Activated CD4-positive, alpha-beta T cell treated with anti-CD3 and anti-CD28 coated beads, Interleukin-2, Interleukin-4, amounts not matched to agents 100 ng/mL and 50 ng/mL, durations not matched to agents 16 hours and 8 hours (primary cell): ENCODE measurements around the gene FYN.
A peak's percentile ranks its signal among the peaks of the same experiment; 100 is the strongest.
"Not testable (repeated sequence)": the region's sequence is repeated elsewhere in the genome, so short reads cannot be mapped to it uniquely, and the experiment has no call there.

ENCODE experiments used
- DNase-seq: peaks from one replicate; pipeline ENCODE4 v3.0.0-alpha.2; 2020; ENCODE audit warnings: low spot score

Gene FYN

GRCh38 chr6:111660531-111660930 lies 212.7 kb downstream of the FYN start:
- DNase-seq: no peak

DNA sequence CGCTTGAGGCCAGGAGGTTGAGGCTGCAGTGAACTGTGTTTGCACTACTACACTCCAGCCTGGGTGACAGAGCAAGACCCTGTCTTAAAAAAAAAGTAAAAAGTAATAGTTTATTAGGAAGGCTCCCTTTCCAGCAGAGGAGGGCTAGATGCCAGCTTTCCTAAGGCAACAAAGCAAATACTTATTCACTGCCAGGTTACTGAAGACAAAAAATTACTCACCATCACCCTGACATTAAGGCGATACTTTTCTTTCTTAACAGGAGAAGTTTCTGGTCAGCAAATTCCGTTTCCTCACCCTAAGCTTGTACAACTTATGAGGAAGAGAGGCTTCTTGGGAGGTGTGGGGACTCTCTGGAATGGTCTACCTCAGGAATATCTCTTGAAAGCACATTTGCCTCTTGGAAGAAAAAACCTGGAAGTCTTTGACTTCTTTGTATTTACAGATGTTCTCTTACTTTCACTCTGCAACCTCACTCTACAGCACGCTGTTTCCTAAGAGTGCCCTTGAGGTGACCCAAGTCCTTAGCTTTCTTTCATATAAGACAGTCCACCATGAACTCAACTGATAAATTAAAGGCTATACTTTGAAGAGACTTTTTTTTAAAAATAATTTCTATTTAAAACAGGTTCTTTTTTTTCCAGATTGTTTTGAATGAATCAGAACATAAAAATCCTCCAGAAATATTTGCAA lies 214.6 kb downstream of the FYN start:
- DNase-seq: no peak

- no peak for DNase-seq
Observed at GRCh38 chr6:111657146-111657545, 216.1 kb downstream of the FYN start.

- no peak for DNase-seq
Observed at GRCh38 chr6:111653979-111654378, 219.3 kb downstream of the FYN start.

- DNase-seq: no peak
Observed at GRCh38 chr6:111653434-111653833, 219.8 kb downstream of the FYN start.

GRCh38 chr6:111652156-111652555 lies 221.1 kb downstream of the FYN start:
- DNase-seq: no peak

DNA sequence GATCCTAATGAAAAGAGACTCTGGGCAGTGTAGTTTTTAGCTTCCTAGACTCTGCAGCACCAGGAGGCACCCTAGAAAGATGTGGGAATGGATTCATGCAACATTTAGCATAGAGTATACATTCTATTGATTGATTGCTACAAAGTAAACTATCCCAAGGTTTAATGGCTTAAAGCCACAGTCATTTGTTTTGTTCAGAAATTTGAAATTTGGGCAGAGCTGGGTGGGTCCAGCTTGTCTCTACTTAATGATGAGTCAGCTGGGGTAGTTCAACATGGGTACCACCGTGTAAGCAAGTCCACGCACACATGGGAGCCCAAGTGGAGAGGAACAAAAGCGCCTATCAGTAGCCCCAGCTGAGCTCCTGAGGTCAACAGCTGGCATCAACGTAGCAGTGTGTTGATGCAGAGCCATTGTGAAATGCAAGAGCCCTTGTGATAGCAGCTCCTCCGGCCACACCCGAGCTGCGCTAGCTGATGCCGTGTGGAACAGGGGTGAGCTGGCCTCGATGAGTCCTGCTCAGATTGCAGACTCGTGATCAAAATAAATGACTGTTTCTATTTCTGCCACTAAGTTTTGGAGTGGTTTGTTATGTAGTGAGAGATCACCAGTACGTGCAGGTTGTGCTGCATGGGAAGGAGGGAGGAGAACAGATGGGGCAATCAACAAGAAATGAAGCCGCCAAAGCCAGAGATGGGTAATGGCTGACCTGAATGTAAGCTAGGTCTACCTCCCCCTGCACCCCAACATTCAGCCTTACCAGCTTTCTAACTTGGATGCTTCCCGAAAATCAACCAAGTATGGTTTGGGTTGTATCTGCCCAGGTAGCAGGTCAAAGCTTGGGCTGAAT lies 221.8 kb downstream of the FYN start:
- DNase-seq: no peak

- DNase-seq: no peak
Observed at GRCh38 chr6:111650049-111650448, 223.2 kb downstream of the FYN start.

GRCh38 chr6:111648100-111648499 lies 225.2 kb downstream of the FYN start:
- no peak for DNase-seq

GRCh38 chr6:111646942-111647341 lies 226.3 kb downstream of the FYN start:
- DNase-seq: no peak

DNA sequence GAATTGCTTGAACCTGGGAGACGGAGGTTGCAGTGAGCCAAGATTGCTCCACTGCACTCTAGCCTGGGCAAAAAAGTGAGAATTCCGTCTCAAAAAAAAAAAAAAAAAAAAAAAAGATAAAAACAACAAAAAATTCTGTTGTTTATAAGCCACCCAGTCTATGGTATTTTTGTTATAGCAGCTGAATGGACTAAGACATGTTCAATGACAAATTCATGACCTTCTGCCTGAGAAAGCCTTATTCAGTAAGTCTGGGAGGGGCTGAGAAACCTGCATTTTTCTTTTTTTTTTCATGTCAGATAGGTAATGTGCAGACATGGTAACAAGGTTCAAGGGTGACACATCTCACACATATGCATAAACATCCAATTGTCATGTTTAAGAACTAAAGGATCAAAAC lies 227.2 kb downstream of the FYN start:
- DNase-seq: no peak

- DNase-seq: no peak
Observed at GRCh38 chr6:111644893-111645430, 228.3 kb downstream of the FYN start.

DNA sequence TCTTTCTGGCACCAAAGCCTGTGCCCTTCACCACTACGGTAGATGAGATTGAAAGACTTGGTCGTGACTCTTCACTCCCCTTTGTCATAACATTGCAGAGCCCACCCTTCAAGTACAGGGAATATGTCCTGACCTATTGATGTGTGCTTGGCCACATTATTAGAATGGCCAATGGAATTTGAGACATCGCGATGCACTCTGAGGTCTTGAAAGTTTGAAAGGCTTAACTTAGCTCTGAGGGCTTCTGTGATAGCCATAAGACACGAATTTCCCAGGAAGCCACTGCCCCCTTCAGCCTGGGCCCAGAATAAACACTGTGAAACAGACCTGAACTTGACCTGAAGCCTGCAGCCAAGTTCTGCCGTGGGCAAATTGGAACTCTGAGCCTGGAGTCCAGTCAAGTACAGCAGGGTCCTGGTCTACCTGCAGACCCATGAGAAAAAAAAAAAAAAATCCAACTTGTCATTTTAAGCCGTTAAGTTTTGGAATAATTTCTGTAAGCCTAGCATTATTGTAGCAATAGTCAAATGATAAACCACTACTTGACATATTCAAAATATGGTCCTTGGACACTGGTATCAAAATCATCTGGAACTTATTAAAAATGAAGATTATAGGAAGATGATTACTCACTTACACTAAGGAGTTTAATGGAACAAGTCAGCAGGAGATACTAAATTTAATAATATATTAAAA lies 230.6 kb downstream of the FYN start:
- DNase-seq: peak; percentile 40

GRCh38 chr6:111639266-111639665 lies 234.0 kb downstream of the FYN start:
- DNase-seq: no peak

DNA sequence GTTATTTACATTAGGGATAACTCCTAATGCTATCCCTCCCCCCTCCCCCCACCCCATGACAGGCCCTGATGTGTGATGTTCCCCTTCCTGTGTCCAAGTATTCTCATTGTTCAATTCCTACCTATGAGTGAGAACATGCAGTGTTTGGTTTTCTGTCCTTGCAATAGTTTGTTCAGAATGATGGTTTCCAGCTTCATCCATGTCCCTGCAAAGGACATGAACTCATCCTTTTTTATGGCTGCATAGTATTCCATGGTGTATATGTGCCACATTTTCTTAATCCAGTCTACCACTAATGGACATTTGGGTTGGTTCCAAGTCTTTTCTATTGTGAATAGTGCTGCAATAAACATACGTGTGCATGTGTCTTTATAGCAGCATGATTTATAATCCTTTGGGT lies 238.3 kb downstream of the FYN start:
- DNase-seq: not testable (repeated sequence)

DNA sequence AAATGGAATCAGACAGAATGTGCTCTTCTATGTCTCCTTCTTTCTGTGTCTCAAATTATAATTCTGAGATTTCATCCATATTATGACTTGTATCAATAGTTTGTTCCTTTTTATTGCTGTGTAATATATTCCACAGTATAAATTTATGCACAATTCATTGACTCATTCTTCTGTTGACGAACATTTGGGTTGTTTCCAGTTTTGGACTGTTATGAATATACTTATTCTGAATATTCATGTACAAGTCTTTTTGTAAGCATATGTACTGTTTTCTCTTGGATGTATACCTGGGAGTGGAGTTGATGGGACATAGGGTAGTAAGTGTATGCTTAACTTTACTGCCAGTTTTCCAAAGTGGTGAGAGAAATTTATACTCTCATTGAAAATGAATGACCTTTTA lies 239.4 kb downstream of the FYN start:
- no peak for DNase-seq

DNA sequence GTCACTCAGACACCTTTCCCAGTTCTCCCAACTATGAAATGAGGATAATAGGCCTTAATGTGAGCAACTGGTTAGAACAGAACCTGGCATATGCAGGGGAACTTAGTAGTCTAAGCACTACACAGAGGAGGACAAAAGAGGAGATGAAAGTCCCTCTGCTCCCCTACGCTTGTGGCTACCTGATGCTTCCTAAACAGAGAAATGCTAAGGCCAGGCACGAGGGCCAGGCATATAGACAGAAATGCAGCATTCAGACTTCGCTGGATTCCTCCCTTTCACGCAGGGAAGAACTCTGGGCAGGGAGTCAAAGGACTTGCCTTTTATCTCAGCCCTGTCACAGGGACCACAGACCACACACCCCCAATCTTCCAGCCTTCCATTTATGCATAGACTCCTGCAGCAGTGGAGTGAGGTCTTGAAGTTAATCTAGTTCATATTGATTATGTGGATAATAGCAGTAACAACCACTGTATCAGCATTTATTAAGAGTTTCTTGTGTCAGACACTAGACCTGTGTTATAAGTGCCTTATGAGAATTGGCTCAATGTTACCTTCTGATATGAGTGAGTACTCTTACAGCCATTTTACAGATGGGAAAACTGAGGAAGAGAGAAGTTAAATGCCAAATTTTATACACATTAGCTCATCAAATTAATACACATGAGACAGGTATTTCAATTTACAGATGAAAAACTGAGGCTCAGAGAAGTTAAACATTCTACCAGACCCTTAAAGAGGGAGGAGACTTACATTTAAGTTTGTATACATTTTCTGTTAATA lies 240.6 kb downstream of the FYN start:
- no peak for DNase-seq

- DNase-seq: no peak
Observed at GRCh38 chr6:111631903-111632460, 241.3 kb downstream of the FYN start.

DNA sequence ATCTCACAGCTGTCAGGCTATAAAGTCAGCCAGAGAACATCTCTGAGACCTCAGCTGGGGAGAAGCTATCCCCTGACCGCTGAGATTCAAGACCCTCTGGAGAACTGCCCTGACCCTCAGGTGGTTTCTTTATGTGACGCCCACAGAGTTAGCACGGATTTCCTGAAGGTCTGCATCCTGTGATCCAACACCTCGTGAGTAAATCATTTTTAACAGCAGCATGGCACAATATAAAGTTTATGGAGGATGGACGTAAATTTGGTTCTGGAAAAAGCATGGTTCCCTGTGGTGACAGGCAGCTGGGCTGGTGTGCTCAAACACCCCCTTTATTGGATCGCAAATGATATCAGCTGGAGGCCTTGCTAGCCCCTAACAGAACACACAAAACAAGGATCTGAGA lies 242.2 kb downstream of the FYN start:
- no peak for DNase-seq

- DNase-seq: no peak
Observed at GRCh38 chr6:111628142-111628850, 245.0 kb downstream of the FYN start.

- no peak for DNase-seq
Observed at GRCh38 chr6:111626441-111626840, 246.8 kb downstream of the FYN start.
